ENCODE data around the gene DDX42.

DNA sequence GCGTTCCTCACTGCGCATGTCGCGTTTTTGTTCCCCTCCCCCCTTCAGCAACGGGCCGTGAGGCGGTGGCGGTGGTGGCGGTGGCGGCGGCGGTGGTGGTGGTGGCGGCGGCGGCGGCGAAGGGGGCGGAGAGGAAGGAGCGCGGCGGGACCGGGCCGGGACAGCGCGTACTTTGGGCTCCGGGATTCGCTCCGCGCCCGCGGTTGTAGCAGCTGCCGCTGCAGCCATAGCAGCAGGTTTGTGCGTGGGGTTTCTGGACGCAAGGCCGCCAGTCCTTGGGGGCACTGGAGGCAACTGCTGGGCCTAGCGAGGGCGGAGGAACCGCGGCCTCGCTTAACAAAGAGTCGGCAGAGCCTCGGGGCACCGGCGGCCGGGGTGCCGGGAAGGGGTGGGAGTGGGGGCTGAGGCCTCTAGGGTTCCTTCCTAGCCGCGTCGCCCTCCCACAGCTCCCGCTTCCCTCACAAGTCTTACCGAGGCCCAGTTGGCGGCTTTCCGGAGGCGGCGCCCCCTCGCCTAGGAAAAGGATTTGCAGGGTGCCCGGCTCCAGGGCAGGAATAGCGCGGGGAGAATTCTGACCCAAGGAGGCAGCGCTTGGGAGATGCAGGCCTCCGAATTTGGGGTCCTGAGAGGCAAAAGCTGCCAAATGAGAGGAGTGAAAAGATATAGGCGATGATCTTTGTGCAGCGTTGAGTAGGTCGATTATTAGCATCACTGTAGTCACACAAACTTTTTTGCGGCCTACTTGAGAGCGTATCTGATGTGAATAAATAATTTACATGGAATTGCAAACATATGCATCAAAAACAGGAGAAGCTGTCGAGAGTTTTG is at the start of gene DDX42:
- TF ChIP-seq, protein P1, sequence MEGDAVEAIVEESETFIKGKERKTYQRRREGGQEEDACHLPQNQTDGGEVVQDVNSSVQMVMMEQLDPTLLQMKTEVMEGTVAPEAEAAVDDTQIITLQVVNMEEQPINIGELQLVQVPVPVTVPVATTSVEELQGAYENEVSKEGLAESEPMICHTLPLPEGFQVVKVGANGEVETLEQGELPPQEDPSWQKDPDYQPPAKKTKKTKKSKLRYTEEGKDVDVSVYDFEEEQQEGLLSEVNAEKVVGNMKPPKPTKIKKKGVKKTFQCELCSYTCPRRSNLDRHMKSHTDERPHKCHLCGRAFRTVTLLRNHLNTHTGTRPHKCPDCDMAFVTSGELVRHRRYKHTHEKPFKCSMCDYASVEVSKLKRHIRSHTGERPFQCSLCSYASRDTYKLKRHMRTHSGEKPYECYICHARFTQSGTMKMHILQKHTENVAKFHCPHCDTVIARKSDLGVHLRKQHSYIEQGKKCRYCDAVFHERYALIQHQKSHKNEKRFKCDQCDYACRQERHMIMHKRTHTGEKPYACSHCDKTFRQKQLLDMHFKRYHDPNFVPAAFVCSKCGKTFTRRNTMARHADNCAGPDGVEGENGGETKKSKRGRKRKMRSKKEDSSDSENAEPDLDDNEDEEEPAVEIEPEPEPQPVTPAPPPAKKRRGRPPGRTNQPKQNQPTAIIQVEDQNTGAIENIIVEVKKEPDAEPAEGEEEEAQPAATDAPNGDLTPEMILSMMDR (IDR thresholded peaks at IDR 0.05) = peak in 3 of 6 experiments; percentile 5 to 18 (median 16)
- peak in 1 of 2 donors; percentile 61 for TF ChIP-seq POLR2A (IDR thresholded peaks at IDR 0.05)
